Measurements from ENCODE around the gene CTSW.
"Not testable (repeated sequence)": the region's sequence is repeated elsewhere in the genome, so short reads cannot be mapped to it uniquely, and the experiment has no call there.

- TF ChIP-seq POLR2A (IDR thresholded peaks at IDR 0.05): not testable (repeated sequence)
- TF ChIP-seq, protein P1, sequence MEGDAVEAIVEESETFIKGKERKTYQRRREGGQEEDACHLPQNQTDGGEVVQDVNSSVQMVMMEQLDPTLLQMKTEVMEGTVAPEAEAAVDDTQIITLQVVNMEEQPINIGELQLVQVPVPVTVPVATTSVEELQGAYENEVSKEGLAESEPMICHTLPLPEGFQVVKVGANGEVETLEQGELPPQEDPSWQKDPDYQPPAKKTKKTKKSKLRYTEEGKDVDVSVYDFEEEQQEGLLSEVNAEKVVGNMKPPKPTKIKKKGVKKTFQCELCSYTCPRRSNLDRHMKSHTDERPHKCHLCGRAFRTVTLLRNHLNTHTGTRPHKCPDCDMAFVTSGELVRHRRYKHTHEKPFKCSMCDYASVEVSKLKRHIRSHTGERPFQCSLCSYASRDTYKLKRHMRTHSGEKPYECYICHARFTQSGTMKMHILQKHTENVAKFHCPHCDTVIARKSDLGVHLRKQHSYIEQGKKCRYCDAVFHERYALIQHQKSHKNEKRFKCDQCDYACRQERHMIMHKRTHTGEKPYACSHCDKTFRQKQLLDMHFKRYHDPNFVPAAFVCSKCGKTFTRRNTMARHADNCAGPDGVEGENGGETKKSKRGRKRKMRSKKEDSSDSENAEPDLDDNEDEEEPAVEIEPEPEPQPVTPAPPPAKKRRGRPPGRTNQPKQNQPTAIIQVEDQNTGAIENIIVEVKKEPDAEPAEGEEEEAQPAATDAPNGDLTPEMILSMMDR (IDR thresholded peaks at IDR 0.05): not testable (repeated sequence)
Observed at GRCh38 chr11:65892137-65892540, 12.5 kb downstream of the CTSW start.
